HepG2 (cell line): Measurements from ENCODE around the gene BAZ1A. TPM values are rescaled to one million over a fixed set of nuclear protein-coding genes. Genes with fewer than 3 reads are reported as not detected.

Experiments
- CBX2 ChIP-seq, 2 experiments: fragments of 200-600 bp in 1 of 2; sonication (generic); formaldehyde crosslinking in 1 of 2; IDR thresholded peaks; 2 replicates each; pipeline versions ENCODE4 v1.7.0 to v1.8.1; 2018 to 2022; ENCODE audit warnings: low read depth in 2 of 2, low read length in 1 of 2, mild to moderate bottlenecking in 1 of 2, missing genetic modification reagents in 1 of 2
- ELF4 ChIP-seq: sonication (generic); formaldehyde crosslinking; IDR thresholded peaks from 2 replicates; pipeline ENCODE4 v1.5.0; 2020; ENCODE audit warnings: missing genetic modification reagents, mild to moderate bottlenecking, moderate library complexity, borderline replicate concordance
- SIN3B ChIP-seq: fragments of 150-350 bp; IDR thresholded peaks from 2 replicates; pipeline ENCODE4 v1.6.1; 2014; ENCODE audit warnings: low read length
- polyA plus RNA-seq, 8 experiments: library from polyadenylated mRNA; depleted of rRNA in 3 of 8; stranded (reverse) in 7 of 8; unstranded in 1 of 8; fragments of >200 nt; fragmentation: Illumina TruSeq in 4 of 8; extraction: Trizol in 4 of 8; gene quantifications; 2 replicates each; pipeline versions ENCODE4 v1.2.1 to v1.2.3, GENCODE V29; 2011 to 2016; ENCODE audit warnings: low read depth in 4 of 8, missing spikeins in 1 of 8, mixed read lengths in 1 of 8; ENCODE audit not compliant: insufficient read depth in 1 of 8
- total RNA-seq, 5 experiments: library from RNA; depleted of rRNA; stranded (reverse); fragments of >200 nt; fragmentation: Illumina TruSeq; extraction: Trizol; gene quantifications; 2 replicates each; pipeline ENCODE4 v1.2.3, GENCODE V29; 2016; ENCODE audit warnings: low read depth in 1 of 5
- TF ChIP-seq, protein P1 (sequence below), 2 experiments: fragments of 450-650 bp in 1 of 2; sonication (generic) in 1 of 2; formaldehyde crosslinking; IDR thresholded peaks; 2 replicates each; pipeline versions ENCODE4 v1.5.0 to v1.8.0; 2020 to 2022; ENCODE audit warnings: mild to moderate bottlenecking in 1 of 2, missing genetic modification reagents in 1 of 2
- TF ChIP-seq, protein P2 (sequence below): sonication (generic); formaldehyde crosslinking; IDR thresholded peaks from 2 replicates; pipeline ENCODE4 v1.5.0; 2020; ENCODE audit warnings: mild to moderate bottlenecking, missing genetic modification reagents, borderline replicate concordance

The BAZ1A gene
- total and polyA plus RNA-seq, 2 of the 13 experiments (the other 11 are each of a cell fraction or from before 2014, with no cell fraction given) = 20.9 to 56.8 TPM

DNA sequence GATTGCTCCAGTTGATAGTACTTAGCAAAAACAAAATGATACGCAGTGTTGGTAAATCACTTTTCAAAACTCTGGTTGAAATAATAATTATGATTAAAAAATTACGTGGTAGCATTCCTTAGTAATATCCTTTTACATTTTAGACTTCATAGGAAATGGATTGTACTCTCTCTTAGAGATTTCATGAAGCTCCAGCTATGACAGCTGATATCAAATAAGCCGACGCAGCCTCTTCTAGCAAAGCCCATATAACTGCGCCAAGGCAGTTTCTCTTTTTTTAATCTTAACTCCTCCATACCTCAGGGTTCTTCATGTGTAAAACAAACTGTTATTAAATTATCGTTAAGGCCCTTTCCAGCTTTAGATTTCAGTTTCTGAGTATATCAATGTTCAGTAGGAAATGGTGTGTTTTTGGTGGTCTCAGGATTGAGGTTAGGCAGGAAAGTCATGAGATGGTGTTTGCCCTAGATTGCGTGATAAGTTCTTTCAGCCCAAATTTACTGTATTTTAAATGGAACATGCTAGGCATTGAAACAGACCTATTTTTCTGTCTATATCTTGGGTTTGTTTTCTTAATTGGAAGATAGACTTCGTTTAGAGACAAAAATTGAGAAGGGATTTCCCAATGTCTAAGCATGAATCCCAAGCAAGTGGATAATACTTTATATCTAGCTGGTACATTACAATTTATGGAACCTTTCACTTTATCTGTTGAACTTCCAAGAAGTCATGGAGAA is 159.9 kb downstream of the BAZ1A start (continued):
- TF ChIP-seq CBX2 (IDR thresholded peaks at IDR 0.05; ENCODE audit: low read depth, low read length) (peak; percentile 99), CBX2 (CRISPR knock-in tag; IDR thresholded peaks at IDR 0.05; ENCODE audit: low read depth) (no peak), SIN3B (no peak), ELF4 (CRISPR knock-in tag) (0 out of 2 replicates have a peak, but pooled peaks have one; percentile 3)
- TF ChIP-seq, protein P1, sequence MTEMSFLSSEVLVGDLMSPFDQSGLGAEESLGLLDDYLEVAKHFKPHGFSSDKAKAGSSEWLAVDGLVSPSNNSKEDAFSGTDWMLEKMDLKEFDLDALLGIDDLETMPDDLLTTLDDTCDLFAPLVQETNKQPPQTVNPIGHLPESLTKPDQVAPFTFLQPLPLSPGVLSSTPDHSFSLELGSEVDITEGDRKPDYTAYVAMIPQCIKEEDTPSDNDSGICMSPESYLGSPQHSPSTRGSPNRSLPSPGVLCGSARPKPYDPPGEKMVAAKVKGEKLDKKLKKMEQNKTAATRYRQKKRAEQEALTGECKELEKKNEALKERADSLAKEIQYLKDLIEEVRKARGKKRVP (CRISPR knock-in tag; IDR thresholded peaks at IDR 0.05) = 0 out of 4 replicates have a peak, but pooled peaks of 1 of the 2 experiments have one; percentile 45
- TF ChIP-seq, protein P2, sequence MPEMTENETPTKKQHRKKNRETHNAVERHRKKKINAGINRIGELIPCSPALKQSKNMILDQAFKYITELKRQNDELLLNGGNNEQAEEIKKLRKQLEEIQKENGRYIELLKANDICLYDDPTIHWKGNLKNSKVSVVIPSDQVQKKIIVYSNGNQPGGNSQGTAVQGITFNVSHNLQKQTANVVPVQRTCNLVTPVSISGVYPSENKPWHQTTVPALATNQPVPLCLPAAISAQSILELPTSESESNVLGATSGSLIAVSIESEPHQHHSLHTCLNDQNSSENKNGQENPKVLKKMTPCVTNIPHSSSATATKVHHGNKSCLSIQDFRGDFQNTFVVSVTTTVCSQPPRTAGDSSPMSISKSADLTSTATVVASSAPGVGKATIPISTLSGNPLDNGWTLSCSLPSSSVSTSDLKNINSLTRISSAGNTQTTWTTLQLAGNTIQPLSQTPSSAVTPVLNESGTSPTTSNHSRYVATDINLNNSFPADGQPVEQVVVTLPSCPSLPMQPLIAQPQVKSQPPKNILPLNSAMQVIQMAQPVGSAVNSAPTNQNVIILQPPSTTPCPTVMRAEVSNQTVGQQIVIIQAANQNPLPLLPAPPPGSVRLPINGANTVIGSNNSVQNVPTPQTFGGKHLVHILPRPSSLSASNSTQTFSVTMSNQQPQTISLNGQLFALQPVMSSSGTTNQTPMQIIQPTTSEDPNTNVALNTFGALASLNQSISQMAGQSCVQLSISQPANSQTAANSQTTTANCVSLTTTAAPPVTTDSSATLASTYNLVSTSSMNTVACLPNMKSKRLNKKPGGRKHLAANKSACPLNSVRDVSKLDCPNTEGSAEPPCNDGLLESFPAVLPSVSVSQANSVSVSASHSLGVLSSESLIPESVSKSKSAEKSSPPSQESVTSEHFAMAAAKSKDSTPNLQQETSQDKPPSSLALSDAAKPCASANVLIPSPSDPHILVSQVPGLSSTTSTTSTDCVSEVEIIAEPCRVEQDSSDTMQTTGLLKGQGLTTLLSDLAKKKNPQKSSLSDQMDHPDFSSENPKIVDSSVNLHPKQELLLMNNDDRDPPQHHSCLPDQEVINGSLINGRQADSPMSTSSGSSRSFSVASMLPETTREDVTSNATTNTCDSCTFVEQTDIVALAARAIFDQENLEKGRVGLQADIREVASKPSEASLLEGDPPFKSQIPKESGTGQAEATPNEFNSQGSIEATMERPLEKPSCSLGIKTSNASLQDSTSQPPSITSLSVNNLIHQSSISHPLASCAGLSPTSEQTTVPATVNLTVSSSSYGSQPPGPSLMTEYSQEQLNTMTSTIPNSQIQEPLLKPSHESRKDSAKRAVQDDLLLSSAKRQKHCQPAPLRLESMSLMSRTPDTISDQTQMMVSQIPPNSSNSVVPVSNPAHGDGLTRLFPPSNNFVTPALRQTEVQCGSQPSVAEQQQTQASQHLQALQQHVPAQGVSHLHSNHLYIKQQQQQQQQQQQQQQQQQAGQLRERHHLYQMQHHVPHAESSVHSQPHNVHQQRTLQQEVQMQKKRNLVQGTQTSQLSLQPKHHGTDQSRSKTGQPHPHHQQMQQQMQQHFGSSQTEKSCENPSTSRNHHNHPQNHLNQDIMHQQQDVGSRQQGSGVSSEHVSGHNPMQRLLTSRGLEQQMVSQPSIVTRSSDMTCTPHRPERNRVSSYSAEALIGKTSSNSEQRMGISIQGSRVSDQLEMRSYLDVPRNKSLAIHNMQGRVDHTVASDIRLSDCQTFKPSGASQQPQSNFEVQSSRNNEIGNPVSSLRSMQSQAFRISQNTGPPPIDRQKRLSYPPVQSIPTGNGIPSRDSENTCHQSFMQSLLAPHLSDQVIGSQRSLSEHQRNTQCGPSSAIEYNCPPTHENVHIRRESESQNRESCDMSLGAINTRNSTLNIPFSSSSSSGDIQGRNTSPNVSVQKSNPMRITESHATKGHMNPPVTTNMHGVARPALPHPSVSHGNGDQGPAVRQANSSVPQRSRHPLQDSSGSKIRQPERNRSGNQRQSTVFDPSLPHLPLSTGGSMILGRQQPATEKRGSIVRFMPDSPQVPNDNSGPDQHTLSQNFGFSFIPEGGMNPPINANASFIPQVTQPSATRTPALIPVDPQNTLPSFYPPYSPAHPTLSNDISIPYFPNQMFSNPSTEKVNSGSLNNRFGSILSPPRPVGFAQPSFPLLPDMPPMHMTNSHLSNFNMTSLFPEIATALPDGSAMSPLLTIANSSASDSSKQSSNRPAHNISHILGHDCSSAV (CRISPR knock-in tag) = 0 out of 2 replicates have a peak, but pooled peaks have one; percentile 40
